GM21825 (cell line): ENCODE results near the gene ZNF189.

Experiments used
- ATAC-seq: cut with Tn5 transposase; IDR thresholded peaks from one replicate; pipeline ENCODE4 v1.9.1; 2021; ENCODE audit warnings: mild to moderate bottlenecking, moderate library complexity; ENCODE audit not compliant: unreplicated experiment

ZNF189 gene

DNA sequence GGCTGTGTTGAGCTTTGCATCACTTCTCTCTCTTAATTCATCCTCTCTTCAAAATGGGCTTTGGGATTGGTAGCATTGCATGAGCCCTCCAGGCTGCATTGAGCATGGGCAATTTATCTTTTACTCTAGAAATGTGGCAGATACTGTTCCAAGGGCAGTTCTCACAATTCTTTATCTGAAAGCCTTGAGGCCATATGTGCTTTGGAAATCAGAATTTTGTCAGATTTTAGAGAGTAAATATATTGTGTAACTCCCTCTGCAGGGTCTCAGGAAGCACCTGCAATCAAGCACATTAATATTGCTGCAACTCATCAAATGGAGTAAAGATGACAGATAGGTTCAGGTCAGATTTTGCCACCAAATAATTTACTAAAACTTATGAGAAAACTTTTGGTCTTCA, 19.3 kb downstream of the ZNF189 start:
- no peak for ATAC-seq

DNA sequence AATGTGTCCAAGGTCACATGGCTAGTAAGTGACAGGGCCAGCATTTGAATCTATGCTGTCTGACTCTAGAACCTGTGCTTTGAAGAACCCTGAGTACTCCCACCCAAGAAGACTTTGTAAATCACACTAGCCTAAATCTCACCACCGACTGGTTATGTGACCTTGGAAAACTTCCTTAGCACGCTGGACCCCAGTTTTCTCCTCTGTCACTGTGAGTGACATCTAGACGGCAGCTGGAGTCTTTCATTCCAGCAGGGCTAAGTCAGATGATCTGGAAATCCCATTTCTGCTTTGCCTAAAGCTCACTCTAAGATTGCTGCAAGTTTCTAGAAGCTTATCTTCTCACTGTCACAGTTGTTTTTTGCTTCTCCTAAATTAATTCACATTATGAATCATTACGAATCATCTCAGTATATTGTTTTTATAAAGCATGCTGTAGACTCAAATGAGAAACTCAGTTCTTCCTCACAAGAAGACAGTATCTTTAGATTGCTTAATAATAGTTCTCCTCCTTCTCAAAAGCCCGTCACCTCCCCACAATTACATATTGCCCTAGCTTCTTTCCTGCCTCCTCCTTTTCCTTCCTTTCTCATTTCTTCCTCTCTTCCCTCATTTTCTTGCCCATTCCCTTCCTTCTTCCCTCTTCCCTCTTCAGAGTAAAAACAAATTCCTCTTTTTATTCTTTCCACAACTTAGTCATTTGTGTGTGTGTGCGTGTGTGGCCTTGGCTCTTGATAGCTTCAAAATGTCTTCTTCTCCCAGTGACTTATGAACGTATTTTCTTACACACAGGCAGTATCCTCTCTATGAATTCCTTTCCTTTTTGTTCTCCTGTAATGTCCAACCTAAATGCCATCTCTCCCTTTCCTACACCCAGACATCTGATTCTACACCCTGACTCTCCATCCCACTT, 20.1 kb downstream of the ZNF189 start:
- ATAC-seq, result no peak

DNA sequence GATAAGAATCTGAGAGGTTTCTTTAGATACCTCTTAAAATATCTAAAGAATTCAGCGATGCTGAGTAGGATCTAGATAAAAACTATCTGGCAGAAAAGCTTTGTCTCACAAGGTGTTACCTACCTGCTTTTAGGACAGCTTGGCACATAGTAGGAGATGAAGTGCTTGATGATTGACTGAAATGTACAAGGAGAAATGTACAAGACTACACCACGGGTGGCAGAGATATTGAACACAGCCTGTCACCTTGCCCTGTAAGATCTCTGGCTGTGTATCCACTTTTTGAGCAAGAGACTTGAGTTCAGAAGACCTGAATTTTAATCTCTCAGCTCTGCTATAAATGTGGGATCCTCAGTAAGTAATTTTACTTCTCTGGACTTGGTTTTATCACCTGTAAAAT, 21.2 kb downstream of the ZNF189 start:
- ATAC-seq, result no peak

DNA sequence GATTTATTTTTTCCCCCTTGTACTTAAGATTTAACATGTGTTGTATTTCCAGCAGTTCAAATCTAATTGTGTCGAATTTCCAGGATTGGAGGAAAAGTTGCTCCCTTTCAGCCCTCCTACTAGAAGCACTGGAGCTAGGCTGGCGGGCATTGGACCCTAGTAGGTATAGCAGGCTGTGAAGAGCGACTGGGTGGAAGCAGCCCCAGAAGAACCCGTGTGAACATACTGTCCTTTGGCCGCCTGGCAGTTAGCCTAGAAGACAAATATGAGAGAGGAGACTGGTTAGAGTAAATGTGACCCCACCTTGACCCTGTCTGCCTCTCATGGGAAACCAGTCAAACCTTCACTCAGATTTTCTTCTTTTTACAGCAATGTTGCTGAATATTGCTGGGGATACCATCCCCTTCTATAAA, 23.0 kb downstream of the ZNF189 start:
- no peak for ATAC-seq

DNA sequence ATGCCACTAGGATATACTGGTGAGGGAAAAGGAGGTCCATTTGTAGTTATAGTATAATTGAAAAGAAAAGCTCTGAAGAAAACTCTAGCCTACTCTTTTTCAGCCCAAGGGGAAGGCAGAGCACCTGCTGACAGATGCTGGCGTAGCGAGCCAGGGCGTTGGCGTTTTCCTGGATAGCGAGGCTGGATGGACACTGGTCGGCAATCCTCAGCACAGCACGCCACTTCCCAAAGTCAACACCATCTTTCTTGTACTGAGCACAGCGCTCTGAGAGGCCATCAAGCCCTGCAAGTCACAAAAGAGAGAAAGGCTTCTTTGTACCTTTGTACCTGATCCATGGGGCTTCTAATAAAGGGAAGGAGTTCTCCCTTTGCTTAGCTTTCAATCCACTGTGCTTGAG, 28.7 kb downstream of the ZNF189 start:
- ATAC-seq, result no peak

DNA sequence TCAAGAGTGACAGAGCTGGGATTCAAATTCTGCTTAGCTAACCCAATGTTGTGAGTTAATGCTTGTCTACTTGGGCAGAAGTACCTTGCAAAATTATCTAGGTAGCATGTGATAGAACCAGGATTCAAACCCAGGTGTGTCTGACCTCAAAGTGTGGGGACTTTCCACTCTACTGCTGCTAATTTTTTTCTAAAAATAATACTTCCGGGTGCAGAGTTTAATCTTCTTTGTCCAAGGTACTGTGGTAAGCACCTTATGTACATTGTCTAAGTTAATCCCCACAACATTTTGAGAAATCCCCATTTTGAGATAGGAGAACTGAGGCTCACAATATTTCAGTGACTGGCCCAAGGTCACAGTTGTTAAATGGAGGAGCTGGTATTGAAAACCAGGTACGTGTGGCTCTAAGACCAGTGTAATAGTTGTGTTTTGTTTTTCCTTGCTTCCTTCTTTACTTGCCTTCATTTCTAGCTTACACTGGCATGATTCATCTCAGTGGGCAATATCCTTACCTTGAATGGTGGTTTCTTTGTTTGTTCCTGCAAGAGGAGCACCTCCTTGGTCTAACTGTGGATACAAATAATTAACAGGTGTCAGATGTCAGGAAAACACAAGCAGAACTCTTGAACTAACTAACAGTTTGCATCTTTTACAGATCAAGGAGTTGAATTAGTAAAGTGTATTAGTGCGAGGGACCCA, 29.5 kb downstream of the ZNF189 start:
- ATAC-seq, result no peak

DNA sequence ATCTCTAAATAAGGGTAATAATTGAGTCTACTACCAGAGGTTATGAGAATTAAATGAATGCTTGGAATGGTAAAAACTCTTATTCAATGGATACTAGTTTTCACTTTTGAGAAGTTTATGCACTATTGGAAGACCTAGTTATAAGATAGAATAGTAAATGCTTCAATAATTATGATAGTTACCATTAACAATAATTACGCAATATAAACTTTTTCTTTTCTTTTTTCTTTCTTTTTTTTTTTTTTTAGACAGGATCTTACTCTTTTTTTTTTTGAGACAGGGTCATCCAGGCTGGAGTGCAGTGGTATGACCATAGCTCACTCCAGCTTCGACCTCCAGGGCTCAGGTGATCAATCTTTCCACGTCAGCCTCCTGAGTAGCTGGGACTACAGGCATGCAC, 30.3 kb downstream of the ZNF189 start:
- no peak for ATAC-seq

DNA sequence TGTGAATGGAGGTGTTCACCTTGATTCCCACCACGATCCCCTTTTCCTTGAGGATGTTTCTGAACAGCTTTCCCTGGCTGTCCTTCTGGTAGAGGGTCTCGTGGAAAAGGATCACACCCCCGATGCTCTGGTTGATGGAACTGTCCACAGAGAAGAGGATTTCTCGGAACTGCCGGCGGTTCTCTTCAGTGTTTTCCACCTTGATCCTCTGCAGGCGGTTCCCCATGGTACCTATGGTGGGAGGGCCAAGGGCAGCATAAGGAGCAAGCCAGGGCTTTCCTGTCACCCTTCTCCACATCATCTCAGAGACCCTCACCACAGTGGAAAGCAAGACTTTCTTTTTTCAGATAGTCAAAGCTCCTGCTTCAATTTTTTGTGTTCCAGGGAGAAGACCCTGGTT, 31.1 kb downstream of the ZNF189 start:
- ATAC-seq, result no peak

DNA sequence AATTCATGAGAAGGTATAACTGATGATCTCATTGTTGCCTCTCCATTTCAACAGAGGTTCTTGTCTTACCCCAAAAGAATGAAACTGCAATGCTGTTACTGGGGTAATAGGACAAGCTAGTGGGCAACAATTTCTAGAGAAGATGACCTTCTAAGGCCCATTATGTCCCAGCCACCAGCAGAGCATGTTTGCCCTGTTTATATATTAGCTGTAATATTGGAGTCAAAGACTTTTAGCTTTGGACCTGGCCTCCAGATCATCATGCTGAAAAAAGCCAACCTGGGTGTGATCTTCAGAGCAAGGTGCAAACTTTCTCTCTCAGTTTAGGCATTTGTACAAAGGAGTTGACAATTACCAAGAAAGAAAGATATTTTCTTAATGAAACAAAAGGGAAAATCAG, 33.5 kb downstream of the ZNF189 start:
- ATAC-seq, result no peak

DNA sequence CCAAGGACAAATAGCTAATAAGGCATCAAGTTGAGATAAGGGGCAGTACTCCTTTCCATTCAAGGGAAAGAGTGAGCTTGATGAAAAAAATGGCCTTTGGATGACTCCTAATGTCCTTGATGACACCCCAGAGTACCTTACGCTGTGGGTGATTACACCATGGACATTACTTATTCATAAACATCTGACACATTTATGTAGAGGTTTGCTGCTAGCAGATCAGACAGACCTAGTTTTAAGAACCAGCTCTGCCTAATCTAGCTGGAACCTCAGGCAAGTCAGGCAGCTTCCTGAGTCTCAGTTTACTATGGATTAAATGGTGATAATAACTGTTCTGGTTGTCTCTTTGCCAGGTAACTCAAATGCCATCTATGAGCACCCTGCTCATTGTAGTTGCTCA, 34.1 kb downstream of the ZNF189 start:
- ATAC-seq, result no peak

DNA sequence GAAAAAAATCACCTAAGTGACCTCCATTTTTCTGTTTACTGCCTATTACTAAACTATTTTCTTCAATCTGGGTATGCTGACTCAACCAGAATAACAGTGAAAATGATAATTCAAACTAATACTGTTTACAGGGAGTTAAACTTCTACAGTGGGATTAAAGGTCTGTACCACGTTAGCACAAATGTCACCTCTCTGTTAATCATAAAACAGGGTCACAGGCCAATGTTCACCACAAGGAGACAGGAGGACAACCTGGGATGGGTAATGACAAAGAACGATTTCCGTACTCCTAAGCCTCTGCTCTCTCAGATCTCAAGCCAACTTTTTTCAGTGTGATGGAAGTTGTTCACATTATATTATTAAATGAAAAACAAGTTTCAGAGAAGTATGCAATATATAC, 34.6 kb downstream of the ZNF189 start:
- no peak for ATAC-seq

DNA sequence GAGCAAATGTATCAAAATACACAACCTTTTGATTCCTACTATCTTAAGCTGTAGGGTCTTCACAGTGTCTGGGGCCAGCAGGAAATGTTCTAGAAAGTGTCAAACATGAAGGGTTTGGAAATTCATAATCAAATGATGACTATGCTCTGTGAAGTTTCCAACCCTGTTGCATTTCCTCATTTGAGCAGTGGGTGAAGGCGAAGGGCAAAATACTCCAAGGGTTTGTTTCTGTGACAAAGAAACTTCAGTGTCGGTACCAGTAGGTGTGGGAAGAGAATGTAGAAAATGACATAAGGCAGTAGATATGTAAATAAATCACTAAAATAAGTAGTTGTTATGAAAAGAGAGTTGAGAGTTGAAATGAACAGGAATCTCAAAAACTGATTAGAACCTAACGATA, 36.3 kb downstream of the ZNF189 start:
- ATAC-seq, result no peak

DNA sequence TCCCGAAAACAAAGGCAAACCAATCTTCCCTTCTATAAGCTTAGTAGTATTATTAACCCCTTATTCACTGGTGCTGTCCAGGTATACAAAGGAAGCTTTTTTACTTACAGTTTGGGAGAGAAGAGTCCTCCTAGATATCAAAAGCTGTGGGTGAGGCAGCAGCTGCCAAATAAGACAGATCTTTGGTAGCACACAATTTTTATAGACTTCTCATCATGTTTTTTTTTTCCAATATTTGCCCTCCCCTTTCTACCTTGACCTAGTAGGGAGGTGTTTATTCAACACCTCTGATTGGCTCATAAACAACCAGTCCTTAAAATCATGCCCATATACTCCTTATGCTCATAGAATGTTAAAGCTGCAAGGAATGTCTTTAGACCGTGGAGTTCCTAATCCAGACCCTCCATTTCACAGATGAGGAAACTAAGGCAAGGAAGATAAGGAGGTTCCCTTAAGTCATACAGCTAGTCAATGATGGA, 37.0 kb downstream of the ZNF189 start, which contains the start of gene ALDOB:
Gene ALDOB, minus strand, starts transcription at position 174 of the 479 bp plus-strand sequence. CDS start 4,887 bp downstream, outside the sequence.
- no peak for ATAC-seq

DNA sequence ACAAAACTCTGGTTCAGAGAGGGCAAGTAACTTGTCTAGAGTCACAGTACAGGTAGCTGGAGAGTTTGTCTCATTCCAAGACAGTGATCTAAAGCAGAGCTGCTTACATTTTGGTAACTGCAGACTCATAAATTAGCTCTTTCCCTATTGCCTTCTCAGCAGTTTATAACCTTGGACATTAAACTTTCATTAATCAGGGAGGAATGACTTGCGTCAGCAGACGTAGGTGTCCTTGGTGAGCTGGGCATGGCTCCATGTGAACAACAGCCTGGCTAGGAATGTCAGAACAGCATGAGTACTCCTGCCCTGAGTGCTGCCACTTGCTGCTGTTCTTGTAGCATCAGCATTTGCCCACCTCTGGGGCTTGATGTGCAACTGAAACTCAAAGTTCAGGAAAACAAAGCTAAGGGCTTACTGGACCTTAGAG, 39.2 kb downstream of the ZNF189 start:
- ATAC-seq, result no peak

DNA sequence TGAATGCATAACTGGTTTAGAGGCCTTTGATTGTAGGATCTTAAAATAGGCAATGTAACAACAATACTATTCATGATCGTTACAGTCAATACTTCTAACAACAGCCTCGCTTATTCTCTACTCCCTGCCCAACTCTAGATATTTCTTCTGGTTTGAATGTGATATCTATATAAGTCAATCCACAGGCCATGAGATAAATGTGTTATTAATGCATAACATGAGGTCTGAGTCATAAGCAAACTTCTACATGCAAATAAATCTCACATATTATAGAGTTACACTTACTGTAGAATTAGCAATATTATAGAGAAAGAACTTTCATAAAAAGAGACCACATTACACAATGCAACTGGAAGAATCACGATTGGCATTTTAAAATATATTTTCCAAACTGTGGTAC, 39.9 kb downstream of the ZNF189 start:
- ATAC-seq, result no peak

DNA sequence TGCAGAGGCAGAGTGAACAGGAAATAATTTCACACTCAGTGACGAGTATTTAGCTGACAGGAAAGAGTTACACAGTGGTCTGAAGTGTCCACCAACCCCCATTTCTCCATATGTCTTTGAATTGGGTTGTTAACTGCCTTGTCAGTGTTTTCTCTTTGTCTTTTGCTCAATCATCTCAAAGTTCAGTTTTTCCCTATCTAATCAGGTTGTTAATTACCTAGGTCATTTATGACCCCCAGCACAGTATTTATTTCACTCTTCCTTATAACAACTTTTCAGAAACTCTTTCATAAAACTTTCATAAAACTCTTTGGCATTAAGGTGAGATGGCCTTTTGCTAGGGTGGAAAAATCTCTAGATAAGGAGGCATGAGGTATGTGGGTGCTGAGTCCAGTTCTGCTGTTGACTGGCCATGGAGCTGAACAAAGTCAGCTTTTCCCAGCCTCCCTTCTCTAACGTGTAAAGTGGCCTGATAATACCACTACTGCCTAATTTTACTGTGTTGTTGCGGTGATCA, 42.1 kb downstream of the ZNF189 start:
- ATAC-seq, result no peak

DNA sequence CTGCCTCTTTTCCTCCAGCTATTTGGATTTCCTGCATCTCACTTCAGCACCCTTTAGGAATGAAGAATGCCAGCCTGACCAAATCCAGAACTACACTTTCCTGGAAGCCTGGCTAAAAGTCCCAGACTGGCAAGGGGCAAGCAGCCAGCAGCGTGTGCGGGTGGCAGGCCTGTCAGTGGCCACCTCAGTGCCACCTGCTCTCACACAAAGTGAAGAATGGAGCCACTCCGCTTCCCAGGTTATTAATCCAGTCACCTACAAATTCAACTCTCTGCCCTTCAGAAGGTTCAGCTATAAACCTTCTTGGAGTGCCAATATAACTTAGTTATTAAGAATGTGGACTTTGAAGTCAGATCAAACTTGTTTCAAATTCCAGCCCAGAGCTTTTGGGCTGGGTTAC, 43.7 kb downstream of the ZNF189 start:
- no peak for ATAC-seq

DNA sequence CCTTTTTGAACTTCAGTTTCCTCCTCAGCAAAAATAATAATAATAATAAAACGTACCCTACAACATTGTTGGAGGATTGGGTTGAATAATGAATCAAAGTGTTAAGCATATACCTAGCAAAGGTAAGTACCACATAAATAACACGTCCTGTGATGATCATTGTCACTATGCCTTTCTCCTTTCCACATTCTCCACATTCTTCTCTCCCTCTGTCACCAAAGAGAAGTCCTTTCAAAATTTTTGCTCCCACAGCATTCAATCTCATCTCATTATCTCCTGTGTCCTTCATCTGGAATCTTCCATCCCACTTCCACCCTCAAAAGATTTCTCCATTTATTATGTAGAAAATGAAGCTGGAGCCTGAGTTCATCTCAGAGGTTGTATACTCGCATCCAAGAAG, 44.1 kb downstream of the ZNF189 start:
- ATAC-seq, result no peak

DNA sequence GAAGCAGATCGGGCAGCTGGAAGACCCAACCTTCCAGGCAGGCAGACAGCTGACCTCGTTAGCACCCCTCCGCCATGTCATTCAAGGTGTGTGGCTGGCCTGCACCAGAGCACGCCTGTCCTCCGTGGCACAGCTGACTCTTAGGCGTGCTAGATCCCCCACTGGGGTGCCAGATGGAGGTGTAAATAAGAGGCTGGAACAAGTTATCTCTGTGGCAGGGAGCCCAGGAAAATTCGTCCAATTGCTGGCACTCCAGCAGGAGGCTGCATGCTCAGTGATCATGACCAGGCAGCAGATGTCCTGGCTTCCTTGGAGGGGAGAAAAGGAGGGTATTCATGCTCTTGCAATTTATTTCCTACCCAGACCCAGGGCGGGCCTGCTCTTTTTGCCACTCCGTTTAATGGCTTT, 44.7 kb downstream of the ZNF189 start:
- no peak for ATAC-seq

DNA sequence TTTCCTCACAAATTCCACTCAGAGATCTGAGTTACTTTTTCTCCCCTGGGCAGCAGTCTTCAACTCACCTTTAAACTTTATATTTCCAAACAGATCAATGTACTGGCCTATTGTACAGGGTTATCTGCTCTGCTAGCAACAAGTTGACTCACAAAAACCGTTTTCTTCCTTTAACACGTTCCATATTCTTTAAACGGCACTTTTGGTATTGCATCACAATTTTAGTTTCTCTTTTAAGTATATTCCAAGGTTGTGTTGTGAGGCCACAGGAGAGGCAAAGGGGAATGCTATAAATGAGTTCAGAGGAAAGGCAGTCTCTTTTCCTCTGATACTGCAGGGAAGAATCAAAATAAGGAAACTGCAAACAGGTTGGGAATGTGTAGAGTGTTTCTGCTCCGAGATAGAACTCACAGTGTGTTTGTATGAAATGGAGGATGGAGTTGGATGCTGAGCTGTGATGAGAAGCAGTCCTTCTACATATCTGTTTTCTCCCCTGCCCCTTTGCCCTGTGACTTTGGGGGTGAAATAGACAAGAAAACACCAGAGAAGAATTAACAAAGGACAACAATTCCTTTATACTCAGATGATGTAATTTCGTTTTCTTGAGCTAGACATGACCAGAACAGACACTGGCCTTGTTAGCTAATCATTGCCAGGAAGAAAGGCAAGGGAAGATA, 46.8 kb downstream of the ZNF189 start:
- no peak for ATAC-seq

DNA sequence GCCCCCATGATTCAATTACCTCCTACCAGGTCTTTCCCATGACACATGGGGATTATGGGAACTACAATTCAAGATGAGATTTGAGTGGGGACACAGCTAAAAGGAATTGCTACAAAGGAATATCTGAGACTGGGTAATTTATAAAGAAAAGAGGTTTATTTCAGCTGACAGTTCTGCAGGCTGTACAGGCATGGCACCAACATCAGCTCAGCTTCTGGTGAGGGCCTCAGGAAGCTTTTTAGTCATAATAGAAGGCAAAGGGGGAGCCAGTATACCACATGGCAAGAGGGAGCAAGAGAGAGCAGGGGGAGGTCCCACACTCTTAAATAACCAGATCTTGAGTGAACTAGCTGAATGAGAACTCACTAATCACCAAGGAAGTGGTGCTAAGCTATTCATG, 48.1 kb downstream of the ZNF189 start:
- ATAC-seq, result no peak
